Muscle layer of colon (tissue), 2 donors: ENCODE results near the gene MAGI2.

Experiments used
- H3K27ac ChIP-seq: one replicate; pipeline ENCODE4 v1.7.0; 2013; ENCODE audit warnings: low read depth, mild to moderate bottlenecking, low read length, moderate library complexity
- H3K27me3 ChIP-seq, 2 donors: one replicate each; pipeline ENCODE4 v1.7.0; 2013; ENCODE audit warnings: low read length in 2 of 2, mild to moderate bottlenecking in 2 of 2; ENCODE audit not compliant: insufficient read depth in 2 of 2, control insufficient read depth in 1 of 2
- H3K36me3 ChIP-seq: one replicate; pipeline ENCODE4 v1.7.0; 2013; ENCODE audit warnings: mild to moderate bottlenecking, low read length; ENCODE audit not compliant: insufficient read depth
- H3K4me1 ChIP-seq: one replicate; pipeline ENCODE4 v1.7.0; 2013; ENCODE audit warnings: mild to moderate bottlenecking, low read length; ENCODE audit not compliant: insufficient read depth
- H3K4me3 ChIP-seq, 2 donors: one replicate each; pipeline ENCODE4 v1.7.0; 2013; ENCODE audit warnings: low read length in 2 of 2, low read depth in 1 of 2, mild to moderate bottlenecking in 1 of 2, moderate library complexity in 1 of 2
- H3K9ac ChIP-seq: one replicate; pipeline ENCODE4 v1.7.0; 2013; ENCODE audit warnings: low read length
- H3K9me3 ChIP-seq: one replicate; pipeline ENCODE4 v1.7.0; 2013; ENCODE audit warnings: mild to moderate bottlenecking, low read length
- donor health status: abdominal sarcoma.
- donor health status: Adenocarcinoma of cecum.

Gene MAGI2

GRCh38 chr7:79410345-79410744, 43.1 kb downstream of the MAGI2 start:
- Histone ChIP-seq H3K9ac (no peak overlapping the region), H3K9me3 (no peaks in the 10 kb centered on the region), H3K4me1 (peaks cover 3% of the 10 kb centered on the region), H3K36me3 (no peaks in the 10 kb centered on the region), H3K4me3 (no peak overlapping the region), H3K27me3 (no peaks in the 10 kb centered on the region), H3K27ac (no peak overlapping the region)

GRCh38 chr7:79407351-79407750, 46.1 kb downstream of the MAGI2 start:
- no peak overlapping the region for H3K27ac ChIP-seq
- H3K9me3 ChIP-seq, result no peaks in the 10 kb centered on the region
- no peak overlapping the region for H3K9ac ChIP-seq
- H3K36me3 ChIP-seq, result no peaks in the 10 kb centered on the region
- no peaks in the 10 kb centered on the region for H3K27me3 ChIP-seq
- H3K4me1 ChIP-seq, result peaks cover 12% of the 10 kb centered on the region
- H3K4me3 ChIP-seq, result no peak overlapping the region

GRCh38 chr7:79406371-79406770, 47.1 kb downstream of the MAGI2 start:
- Histone ChIP-seq H3K9me3 (no peaks in the 10 kb centered on the region), H3K27ac (no peak overlapping the region), H3K4me3 (no peak overlapping the region), H3K36me3 (no peaks in the 10 kb centered on the region), H3K9ac (no peak overlapping the region), H3K4me1 (peaks cover 12% of the 10 kb centered on the region), H3K27me3 (no peaks in the 10 kb centered on the region)

GRCh38 chr7:79405368-79405767, 48.1 kb downstream of the MAGI2 start:
- Histone ChIP-seq H3K4me3 (no peak overlapping the region), H3K27ac (no peak overlapping the region), H3K9me3 (no peaks in the 10 kb centered on the region), H3K4me1 (peaks cover 12% of the 10 kb centered on the region), H3K27me3 (no peaks in the 10 kb centered on the region), H3K36me3 (no peaks in the 10 kb centered on the region), H3K9ac (no peak overlapping the region)

GRCh38 chr7:79403879-79404278, 49.6 kb downstream of the MAGI2 start:
- Histone ChIP-seq H3K36me3 (no peaks in the 10 kb centered on the region), H3K4me1 (peaks cover 12% of the 10 kb centered on the region), H3K27ac (no peak overlapping the region)

GRCh38 chr7:79403451-79403850, 50.0 kb downstream of the MAGI2 start:
- H3K9ac ChIP-seq, result no peak overlapping the region
- no peak overlapping the region for H3K27ac ChIP-seq
- H3K36me3 ChIP-seq, result no peaks in the 10 kb centered on the region
- no peak overlapping the region for H3K4me3 ChIP-seq
- peaks cover 12% of the 10 kb centered on the region for H3K4me1 ChIP-seq
- H3K27me3 ChIP-seq, result no peaks in the 10 kb centered on the region
- H3K9me3 ChIP-seq, result no peaks in the 10 kb centered on the region

More at GRCh38 chr7:79403879-79404278, 49.6 kb downstream of the MAGI2 start:
- Histone ChIP-seq H3K4me3 (no peak overlapping the region), H3K9ac (no peak overlapping the region), H3K27me3 (no peaks in the 10 kb centered on the region), H3K9me3 (no peaks in the 10 kb centered on the region)

- Histone ChIP-seq H3K27ac (no peak overlapping the region), H3K27me3 (no peaks in the 10 kb centered on the region), H3K9ac (no peak overlapping the region), H3K36me3 (no peaks in the 10 kb centered on the region), H3K4me1 (peaks cover 12% of the 10 kb centered on the region), H3K4me3 (no peak overlapping the region), H3K9me3 (no peaks in the 10 kb centered on the region)
Observed at GRCh38 chr7:79401254-79401653, 52.2 kb downstream of the MAGI2 start.

GRCh38 chr7:79400222-79400621, 53.2 kb downstream of the MAGI2 start:
- H3K4me3 ChIP-seq, result no peak overlapping the region
- no peaks in the 10 kb centered on the region for H3K27me3 ChIP-seq
- H3K27ac ChIP-seq, result no peak overlapping the region
- H3K4me1 ChIP-seq, result peaks cover 8% of the 10 kb centered on the region
- H3K36me3 ChIP-seq, result no peaks in the 10 kb centered on the region
- H3K9ac ChIP-seq, result no peak overlapping the region
- no peaks in the 10 kb centered on the region for H3K9me3 ChIP-seq

GRCh38 chr7:79398138-79398749, 55.2 kb downstream of the MAGI2 start:
- Histone ChIP-seq H3K4me1 (no peaks in the 10 kb centered on the region), H3K9me3 (no peaks in the 10 kb centered on the region), H3K27ac (no peak overlapping the region), H3K27me3 (no peaks in the 10 kb centered on the region), H3K4me3 (no peak overlapping the region), H3K9ac (no peak overlapping the region), H3K36me3 (no peaks in the 10 kb centered on the region)

GRCh38 chr7:79386688-79387422, 66.6 kb downstream of the MAGI2 start:
- H3K4me3 ChIP-seq, result no peak overlapping the region
- H3K9me3 ChIP-seq, result no peaks in the 10 kb centered on the region

GRCh38 chr7:79381921-79382320, 71.5 kb downstream of the MAGI2 start:
- Histone ChIP-seq H3K36me3 (no peaks in the 10 kb centered on the region), H3K4me3 (no peak overlapping the region), H3K9me3 (no peaks in the 10 kb centered on the region), H3K27ac (no peak overlapping the region), H3K4me1 (no peaks in the 10 kb centered on the region), H3K27me3 (no peaks in the 10 kb centered on the region), H3K9ac (no peak overlapping the region)

More at GRCh38 chr7:79386688-79387422, 66.6 kb downstream of the MAGI2 start:
- H3K4me1 ChIP-seq, result no peaks in the 10 kb centered on the region
- no peaks in the 10 kb centered on the region for H3K36me3 ChIP-seq
- H3K27ac ChIP-seq, result no peak overlapping the region
- H3K27me3 ChIP-seq, result no peaks in the 10 kb centered on the region
- H3K9ac ChIP-seq, result no peak overlapping the region

- H3K27ac ChIP-seq, result no peak overlapping the region
- H3K27me3 ChIP-seq, result no peaks in the 10 kb centered on the region
- H3K4me1 ChIP-seq, result no peaks in the 10 kb centered on the region
- H3K4me3 ChIP-seq, result no peak overlapping the region
- no peaks in the 10 kb centered on the region for H3K36me3 ChIP-seq
- H3K9me3 ChIP-seq, result no peaks in the 10 kb centered on the region
- no peak overlapping the region for H3K9ac ChIP-seq
Observed at GRCh38 chr7:79377097-79377496, 76.4 kb downstream of the MAGI2 start.
